Left ventricle myocardium superior (tissue), 1 donor: ENCODE data around the gene SLC37A2. TPM values are rescaled to one million over a fixed set of nuclear protein-coding genes. Genes with fewer than 3 reads are reported as not detected.
"Not testable (repeated sequence)": the region's sequence is repeated elsewhere in the genome, so short reads cannot be mapped to it uniquely, and the experiment has no call there.

Experiments used
- ATAC-seq: fragments of 200-7000 bp; cut with Tn5 transposase; one replicate; pipeline ENCODE4 v1.9.1; 2020; ENCODE audit warnings: mild to moderate bottlenecking, moderate library complexity
- DNase-seq: peaks from one replicate; pipeline ENCODE4 v3.0.0-alpha.2; 2020
- intact Hi-C: fragments of 100-400 bp; cut with micrococcal nuclease; formaldehyde crosslinking; loops from one replicate; pipeline ENCODE4 v1.11.0; 2022
- total RNA-seq: library from RNA; stranded (reverse); fragmentation: NEBNext Ultra II Directional; extraction: Animal tissue kit (Norgen Biotek cat#: 25700); gene quantifications from one replicate; pipeline ENCODE4 v1.2.1, GENCODE V29; 2021
- donor health status: DM: no; HTN: yes; CAD: no; lungs with severe emphysema.

SLC37A2 gene
- total RNA-seq, 1 donor from 2014 or later = 3.5 TPM

DNA sequence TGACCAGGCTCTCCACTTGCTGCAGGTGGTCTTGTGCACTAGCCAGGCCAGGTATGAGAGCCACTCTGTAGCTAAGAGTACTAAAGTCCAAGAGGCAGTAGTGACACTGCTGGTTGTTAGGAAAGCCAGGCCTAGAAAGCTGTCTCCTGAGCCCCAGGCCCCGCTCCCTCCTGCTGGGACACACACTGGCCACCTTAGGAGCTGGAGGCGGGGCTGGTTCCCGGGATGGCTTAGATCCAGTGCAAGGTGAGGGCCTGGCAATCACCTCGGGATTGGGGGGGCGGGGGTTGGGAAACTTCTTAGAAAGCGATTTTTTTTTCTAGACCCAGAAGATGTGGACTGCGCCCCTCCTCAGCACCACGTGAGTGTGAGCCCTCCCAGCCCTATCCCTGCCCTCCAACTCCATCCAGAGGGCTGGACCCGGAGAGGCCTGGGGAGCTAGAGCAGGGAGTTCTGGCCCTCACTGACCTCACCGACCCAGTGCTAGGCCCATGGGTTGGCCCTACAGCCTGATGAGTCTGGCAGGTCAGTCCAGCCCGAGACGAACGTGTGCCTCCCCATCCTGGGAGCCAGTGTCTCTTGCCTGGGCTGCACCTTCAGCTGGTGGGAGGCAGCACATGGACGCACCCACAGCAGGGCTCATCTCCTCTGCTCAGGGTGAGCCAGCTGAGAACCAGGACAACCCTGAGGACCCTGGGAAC lies 18.1 kb downstream of the SLC37A2 start:
- DNase-seq (no peak), ATAC-seq (no peak)
- intact Hi-C loops = no loop called here

DNA sequence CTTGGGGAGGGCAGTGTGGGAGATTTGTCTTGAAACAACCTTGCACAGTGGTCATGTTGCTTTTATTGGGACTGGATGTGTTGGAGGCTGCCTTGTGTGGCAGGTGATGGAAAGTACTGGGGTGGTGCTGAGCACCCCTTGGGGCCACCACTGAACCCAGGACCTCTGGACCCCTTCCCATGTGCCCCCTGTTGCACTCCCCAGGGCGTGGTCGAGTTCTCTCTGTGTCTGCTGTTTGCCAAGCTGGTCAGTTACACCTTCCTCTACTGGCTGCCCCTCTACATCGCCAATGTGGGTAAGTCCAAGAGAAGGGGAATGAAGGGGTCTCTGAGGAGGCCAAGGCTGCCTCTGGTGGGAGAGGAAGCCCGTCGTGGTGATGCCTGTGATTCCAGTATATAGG lies 18.9 kb downstream of the SLC37A2 start:
- intact Hi-C loops = no loop called here
- ATAC-seq = no peak
- no peak for DNase-seq

DNA sequence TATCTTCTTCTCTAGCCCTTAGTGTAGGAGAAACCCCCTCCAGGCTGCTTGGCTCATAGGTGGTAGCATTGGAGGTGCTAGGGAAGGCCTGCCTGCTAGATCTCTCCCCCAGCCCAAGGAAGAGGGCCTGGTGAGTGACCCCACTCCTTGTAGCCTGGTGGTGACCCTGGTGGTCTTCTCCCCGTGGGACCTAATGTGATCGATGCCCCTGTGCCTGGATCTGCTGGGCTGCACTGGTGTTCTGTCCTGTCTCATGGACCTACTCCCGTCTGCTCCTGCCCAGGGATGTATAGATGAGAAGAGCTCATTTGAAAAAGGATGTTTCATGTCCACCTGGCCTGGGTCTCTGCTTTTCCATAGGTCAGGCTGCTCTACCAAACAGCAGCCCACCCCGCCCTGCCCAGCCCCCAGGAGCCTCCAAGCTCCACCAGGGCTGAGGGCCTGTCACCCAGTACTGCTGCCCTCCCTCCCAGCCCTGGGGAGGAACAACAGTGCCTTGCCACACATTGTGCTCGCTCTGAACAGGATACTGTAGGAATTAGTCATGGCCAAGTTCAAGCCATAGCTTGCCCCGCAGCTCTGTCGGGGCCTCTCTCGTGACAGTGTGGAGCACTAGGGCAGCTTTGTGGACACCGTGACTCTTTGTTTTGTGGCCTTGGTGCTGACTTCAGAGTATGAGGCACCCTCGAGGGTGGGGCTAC lies 19.7 kb downstream of the SLC37A2 start:
- intact Hi-C loops = no loop called here
- no peak for ATAC-seq
- DNase-seq = no peak

DNA sequence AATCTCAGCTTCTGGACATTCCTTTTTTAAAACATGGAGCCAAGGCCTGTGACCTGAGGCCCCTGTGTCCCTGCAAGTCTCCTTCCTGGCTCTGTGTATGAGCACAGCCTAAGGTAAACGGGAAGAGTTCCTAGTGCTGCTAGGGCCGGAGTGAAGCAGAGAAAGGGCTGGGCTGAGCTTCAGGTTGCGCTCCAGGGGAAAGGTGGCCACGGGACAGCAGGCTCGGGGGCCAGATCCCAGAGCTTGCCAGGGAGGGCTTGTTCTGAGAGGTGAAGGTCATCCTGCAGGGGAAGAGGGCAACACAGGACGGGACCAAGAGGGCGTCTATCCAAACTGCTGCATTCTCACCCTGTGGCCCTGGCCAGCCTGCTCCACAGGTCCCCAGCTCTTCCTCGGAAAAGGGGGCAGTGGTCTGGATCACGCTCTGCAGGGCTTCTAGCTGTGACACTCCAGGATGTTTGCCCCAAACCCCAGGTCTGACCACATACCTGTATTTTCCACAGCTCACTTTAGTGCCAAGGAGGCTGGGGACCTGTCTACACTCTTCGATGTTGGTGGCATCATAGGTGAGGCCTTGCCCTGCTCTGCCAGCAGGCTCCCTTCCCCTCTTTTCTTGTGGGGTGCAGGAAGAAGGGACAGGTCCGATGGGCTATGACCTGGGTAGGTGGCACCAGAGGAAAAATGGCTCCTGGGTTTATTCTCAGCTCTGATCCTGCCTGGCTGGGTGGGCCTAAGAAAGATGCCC lies 20.4 kb downstream of the SLC37A2 start:
- intact Hi-C loops = no loop called here
- ATAC-seq (no peak), DNase-seq (no peak)

DNA sequence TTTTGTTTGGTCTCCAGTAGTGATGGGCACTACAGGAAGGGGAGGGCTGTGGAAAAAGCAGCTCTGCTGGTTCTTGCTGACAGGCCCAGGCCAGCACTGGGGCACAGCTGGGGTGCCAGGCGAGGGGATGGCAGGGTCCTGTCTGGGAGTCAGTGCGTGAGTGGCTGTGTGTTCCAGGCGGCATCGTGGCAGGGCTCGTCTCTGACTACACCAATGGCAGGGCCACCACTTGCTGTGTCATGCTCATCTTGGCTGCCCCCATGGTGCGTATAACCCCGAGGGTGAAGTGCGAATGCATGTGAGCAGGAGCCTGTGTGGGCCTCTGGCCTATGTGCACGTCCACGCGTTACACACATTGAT lies 20.9 kb downstream of the SLC37A2 start:
- intact Hi-C loops = no loop called here
- no peak for DNase-seq
- ATAC-seq = no peak

DNA sequence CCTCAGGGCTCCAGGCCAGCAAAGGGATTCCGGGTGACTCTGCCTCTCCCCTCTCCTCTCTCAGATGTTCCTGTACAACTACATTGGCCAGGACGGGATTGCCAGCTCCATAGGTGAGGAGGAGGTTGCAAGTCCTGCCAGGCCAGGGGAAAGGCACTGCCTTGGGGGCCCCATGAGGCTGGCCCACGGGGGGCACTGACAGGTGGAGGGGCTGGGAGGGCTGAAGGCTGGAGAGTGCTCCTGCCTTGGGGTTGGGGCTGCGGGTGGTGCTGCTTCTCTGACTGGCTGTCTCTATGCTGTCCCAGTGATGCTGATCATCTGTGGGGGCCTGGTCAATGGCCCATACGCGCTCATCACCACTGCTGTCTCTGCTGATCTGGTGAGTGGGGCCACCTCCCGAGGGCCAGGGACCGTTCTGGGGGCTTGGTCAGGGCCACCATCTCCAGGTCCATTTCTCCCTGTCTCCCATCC lies 21.7 kb downstream of the SLC37A2 start:
- DNase-seq = no peak
- no peak for ATAC-seq
- intact Hi-C loops = no loop called here

DNA sequence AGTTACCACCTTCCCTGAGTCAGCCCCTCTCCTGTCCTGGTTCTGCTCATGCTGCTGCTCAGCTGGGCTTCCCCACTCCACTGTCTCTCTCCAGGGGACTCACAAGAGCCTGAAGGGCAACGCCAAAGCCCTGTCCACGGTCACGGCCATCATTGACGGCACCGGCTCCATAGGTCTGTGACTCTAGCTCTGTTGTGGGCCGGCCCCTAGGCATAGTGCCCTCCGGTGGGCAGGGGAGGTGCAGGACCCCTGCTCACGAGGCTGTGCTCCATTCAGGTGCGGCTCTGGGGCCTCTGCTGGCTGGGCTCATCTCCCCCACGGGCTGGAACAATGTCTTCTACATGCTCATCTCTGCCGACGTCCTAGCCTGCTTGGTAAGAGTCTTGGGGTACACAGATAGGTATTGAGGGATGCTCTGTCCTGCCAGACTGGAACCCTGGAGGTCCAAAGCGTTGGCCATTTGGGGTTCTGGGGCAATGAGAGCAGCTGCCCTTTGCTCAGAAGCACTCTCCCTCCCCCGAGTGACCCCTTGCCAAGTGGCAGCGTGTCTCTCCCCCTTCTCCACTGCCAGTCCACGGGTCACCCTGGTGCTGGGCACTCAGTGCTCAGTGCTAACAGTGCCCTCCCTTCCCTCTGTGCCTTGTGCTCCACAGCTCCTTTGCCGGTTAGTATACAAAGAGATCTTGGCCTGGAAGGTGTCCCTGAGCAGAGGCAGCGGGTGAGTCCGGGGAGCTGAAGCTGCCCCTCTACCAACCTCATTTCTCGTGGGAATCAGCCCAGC lies 22.4 kb downstream of the SLC37A2 start:
- ATAC-seq = no peak
- DNase-seq = no peak
- intact Hi-C loops = no loop called here

DNA sequence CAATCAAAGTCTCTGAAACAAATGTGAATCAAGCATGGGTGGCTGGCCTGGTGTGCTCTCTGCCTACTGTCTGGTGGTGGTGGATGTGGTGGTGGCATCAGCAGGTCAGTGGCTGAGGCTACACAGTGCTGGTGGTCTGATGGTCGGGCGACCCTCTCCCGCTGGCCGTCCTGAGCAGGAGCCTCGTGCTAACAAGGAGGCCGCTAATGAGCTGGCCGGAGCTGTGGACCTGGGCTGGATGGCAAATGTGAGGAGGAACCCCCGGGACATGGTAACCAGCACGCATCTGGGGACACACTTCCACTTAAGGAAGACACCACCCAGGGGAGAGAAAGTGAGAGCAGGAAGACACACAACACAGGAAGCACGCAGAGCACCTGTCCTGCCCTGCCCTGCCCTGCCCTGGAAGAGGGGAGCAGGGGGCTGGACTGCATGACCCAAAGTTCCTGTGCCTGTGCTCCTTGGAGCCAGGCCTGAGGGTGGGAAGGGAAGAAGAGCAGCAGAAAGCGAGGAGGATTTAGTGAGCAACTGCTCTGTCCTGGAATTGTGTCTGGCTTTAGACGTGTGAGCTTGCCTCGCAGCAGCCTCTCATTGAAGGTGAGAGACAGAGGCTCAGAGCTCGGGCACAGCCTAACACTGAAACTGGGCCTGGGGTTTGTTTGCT lies 23.7 kb downstream of the SLC37A2 start:
- ATAC-seq (no peak), DNase-seq (no peak)
- intact Hi-C loops = no loop called here

DNA sequence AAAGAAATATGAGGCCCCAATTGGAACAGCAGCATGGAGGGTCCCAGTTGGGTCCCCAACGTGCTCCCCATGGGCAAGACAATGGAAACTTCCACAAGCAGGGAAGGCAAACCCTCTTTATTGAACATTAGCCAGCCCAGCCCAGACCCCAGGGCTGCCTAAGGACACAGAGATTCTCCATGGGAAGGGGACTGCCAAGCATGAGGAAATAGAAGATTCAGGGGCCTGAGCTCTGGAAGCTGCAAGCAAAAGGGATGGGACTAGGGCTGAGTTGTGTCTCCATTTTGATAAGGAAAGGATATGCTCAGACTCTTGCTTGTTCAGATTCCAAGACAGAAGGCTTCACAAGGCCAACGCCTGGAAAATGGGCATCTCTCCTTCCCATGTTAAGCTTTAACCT lies 25.0 kb downstream of the SLC37A2 start:
- intact Hi-C loops = no loop called here
- ATAC-seq = no peak
- DNase-seq = no peak

DNA sequence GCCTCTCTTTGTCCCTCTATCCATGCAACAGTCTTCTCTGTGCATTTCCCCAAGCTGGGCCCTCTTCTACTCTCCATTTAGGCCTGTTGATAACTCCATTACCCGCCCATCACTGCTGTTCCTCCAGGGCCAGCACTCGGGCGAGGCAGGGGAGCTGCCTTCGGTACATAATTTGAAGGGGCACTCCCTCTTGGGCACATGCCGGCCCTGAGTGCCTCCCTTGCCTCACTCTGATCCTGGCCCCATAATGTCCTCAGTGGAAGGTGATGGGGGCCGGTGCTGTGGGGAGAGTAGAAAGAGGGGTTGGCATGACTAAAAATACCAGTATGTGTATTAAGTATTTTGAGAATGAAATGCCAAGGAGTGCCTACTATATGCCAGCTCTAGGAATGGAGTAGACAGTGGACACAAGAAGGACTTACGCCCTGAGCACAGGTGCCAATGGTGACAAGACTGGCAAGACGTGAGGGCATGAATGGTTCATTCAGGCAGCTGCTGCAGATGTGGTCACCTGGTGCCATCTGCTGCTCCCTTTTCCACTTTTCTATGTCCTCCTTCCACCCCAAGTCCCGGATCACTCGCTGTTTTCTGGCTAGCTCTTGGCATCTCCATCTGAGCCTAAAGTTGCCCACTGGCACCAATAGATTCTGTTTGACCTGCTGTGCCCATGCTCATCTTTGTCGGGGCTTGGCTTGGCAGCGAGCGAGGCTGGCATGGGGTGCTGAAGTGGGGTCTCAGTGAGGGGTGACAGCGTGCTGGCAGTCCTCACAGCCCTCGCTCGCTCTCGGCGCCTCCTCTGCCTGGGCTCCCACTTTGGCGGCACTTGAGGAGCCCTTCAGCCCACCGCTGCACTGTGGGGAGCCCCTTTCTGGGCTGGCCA lies 25.7 kb downstream of the SLC37A2 start:
- DNase-seq (no peak), ATAC-seq (no peak)
- intact Hi-C loops = no loop called here

DNA sequence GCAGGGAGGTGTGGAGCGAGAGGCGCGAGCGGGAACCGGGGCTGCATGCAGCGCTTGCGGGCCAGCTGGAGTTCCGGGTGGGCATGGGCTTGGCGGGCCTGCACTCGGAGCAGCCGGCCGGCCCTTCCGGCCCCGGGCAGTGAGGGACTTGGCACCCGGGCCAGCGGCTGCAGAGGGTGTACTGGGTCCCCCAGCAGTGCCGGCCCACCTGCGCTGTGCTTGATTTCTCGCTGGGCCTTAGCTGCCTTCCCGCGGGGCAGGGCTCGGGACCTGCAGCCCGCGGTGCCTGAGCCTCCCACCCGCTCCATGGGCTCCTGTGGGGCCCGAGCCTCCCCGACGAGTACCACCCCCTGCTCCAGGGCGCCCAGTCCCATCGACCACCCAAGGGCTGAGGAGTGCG lies 26.4 kb downstream of the SLC37A2 start:
- intact Hi-C loops, ATAC-seq, DNase-seq: not testable (repeated sequence)

DNA sequence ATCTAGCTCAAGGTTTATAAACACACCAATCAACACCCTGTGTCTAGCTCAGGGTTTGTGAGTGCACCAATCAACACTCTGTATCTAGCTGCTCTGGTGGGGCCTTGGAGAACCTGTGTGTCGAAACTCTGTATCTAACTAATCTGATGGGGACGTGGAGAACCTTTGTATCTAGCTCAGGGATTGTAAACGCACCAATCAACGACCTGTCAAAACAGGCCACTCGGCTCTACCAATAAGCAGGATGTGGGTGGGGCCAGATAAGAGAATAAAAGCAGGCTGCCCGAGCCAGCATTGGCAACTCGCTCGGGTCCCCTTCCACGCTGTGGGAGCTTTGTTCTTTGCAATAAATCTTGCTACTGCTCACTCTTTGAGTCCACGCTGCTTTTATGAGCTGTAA lies 27.0 kb downstream of the SLC37A2 start:
- ATAC-seq, DNase-seq: not testable (repeated sequence)
- intact Hi-C loops = loop anchor here (5.0 kb wide), 1 partner anchor 342 kb away; no protein-coding TSS in a partner anchor

DNA sequence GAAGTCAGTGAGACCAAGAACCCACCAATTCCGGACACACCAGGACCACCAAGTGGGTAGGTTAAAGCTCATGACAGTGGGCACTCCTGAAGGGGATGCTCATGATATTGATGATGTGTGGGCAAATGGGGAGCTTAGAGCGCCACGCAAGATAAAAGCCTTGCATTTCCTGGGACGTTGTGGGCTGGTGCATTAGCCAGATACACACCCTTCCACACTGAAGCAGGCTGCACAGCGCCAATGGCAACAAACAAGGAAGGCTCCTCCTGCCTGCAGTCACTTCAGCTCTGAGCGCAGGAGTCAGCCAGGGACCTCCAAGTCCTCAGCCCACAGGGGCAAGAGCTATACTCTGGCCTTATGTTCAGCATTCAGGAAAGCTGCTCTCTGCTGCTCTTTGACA lies 27.7 kb downstream of the SLC37A2 start:
- DNase-seq = no peak
- peak; percentile 28 for ATAC-seq
- intact Hi-C loops = loop anchor here (5.0 kb wide), 1 partner anchor 341 kb away; no protein-coding TSS in a partner anchor

DNA sequence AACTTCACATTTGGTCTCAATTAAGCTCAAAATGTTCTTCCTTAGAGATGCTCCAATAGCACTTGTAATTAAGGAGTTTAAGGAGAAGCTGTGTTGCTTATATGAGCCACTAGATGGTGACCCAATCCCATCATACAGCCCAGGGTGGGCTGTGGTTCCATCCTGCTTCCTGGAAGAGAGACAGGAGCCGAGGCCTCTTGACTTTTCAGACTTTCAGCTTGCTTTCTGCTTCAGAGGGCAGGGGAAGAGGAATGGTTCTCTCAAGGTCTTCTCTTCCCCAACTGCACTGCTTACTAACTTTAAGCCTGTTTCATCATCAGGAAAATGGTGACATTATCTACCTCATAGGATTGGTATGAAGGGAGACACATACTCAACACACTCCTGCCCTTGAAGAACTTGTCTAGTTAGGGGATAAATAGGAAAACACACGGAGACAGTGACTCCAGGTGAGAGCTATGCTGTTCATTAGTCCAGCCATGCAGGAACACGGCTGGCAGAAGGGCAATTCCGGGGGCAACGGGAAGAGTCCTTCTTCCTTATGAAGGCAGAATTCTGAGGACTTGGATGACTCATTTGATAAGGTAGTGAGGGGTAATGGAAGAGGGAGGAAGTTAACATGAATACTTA lies 28.3 kb downstream of the SLC37A2 start:
- intact Hi-C loops = loop anchor here (5.0 kb wide), 1 partner anchor 341 kb away; no protein-coding TSS in a partner anchor
- DNase-seq (no peak), ATAC-seq (peak; percentile 91)

DNA sequence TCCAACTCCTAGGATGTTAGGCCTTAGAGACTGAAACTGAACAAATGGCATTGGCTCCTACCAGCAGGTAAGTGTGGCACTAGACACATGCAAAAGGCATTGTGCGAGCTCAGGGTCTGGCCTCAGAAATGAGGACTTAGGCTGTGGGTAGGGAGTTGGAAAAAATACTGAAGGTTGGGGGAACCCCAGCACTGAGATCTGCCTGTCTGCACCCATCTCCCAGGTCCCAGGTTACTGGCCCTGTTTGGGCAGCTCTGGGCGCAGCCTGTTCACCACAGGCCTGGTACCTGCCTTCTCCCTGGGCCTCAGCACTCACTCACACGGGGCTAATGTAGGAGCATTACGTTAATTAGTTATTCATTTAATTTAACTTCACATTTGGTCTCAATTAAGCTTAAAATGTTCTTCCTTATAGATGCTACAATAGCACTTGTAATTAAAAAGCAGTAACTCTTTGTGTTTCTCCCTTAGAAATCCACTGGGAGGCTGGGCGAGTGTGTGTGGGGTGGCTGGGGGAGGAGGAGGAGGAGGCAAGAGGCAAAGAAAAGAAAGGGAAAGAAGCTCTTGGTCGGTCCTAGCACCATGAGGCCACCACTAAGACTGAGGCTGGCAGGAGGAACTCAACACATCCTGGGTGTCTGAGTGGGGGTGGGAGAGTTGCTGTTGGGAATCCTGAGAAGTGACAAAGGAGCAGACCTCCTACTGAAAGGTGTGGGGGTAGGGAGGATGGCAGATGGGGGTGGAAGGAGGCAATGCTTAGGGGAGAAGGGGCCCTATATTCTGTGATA lies 29.0 kb downstream of the SLC37A2 start:
- intact Hi-C loops = loop anchor here (5.0 kb wide), 1 partner anchor 340 kb away; no protein-coding TSS in a partner anchor
- DNase-seq = no peak
- no peak for ATAC-seq

DNA sequence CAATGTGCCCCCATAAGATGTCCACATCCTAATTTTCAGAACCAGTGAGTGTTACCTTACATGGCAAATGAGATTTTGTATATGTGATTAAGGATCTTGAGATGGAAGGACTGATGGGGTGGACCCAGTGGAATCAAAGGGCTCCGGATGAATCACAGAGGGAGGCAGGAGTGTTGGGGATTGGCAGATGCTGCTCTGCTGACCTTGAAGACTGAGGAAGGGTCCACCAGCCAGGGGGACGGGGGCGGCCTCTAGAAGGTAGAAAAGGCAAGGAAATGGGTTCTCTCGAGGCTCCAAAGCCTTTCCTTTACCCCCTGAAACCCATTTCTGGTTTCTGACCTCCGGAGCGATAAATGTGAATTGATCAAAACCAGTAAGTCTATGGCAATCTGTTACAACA lies 29.6 kb downstream of the SLC37A2 start:
- intact Hi-C loops = loop anchor here (5.0 kb wide), 1 partner anchor 340 kb away; no protein-coding TSS in a partner anchor
- no peak for DNase-seq
- no peak for ATAC-seq
